GM23248 (cell line): Measurements from ENCODE around the gene CARD18. TPM values are rescaled to one million over a fixed set of nuclear protein-coding genes. Genes with fewer than 3 reads are reported as not detected.

Source experiments
- DNase-seq: peaks from one replicate; pipeline ENCODE4 v3.0.0-alpha.2; 2015
- H2AFZ ChIP-seq: fragments of 200-600 bp; sonication (generic); 2 replicates; pipeline ENCODE4 v1.6.1; 2016; ENCODE audit warnings: antibody characterized with exemption
- H3F3A ChIP-seq: fragments of 200-600 bp; sonication (generic); 2 replicates; pipeline ENCODE4 v1.6.1; 2016; ENCODE audit warnings: mild to moderate bottlenecking, antibody characterized with exemption, mixed run types; ENCODE audit not compliant: insufficient read depth
- H3K27ac ChIP-seq: fragments of 200-600 bp; sonication (generic); 2 replicates; pipeline ENCODE4 v1.5.1; 2016; ENCODE audit warnings: mild to moderate bottlenecking
- H3K27me3 ChIP-seq: fragments of 200-600 bp; sonication (generic); replicated peaks from 2 replicates; pipeline ENCODE4 v1.6.1; 2016; ENCODE audit warnings: mild to moderate bottlenecking; ENCODE audit not compliant: insufficient read depth
- H3K36me3 ChIP-seq: fragments of 200-600 bp; sonication (generic); 2 replicates; pipeline ENCODE4 v1.6.1; 2016; ENCODE audit warnings: low read depth, mild to moderate bottlenecking
- H3K4me1 ChIP-seq: fragments of 200-600 bp; sonication (generic); 2 replicates; pipeline ENCODE4 v1.6.1; 2016; ENCODE audit warnings: mild to moderate bottlenecking; ENCODE audit not compliant: insufficient read depth
- H3K4me2 ChIP-seq: fragments of 200-600 bp; sonication (generic); one replicate; pipeline ENCODE4 v1.6.1; 2016; ENCODE audit warnings: mild to moderate bottlenecking; ENCODE audit not compliant: unreplicated experiment
- H3K4me3 ChIP-seq: fragments of 200-600 bp; sonication (generic); 2 replicates; pipeline ENCODE4 v1.5.1; 2016; ENCODE audit warnings: mild to moderate bottlenecking
- H3K79me2 ChIP-seq: fragments of 200-600 bp; sonication (generic); 2 replicates; pipeline ENCODE4 v1.6.1; 2016; ENCODE audit warnings: mild to moderate bottlenecking; ENCODE audit not compliant: insufficient read depth
- H3K9ac ChIP-seq: fragments of 200-600 bp; sonication (generic); 2 replicates; pipeline ENCODE4 v1.6.1; 2016; ENCODE audit warnings: mild to moderate bottlenecking
- H3K9me2 ChIP-seq: fragments of 200-600 bp; sonication (generic); 2 replicates; pipeline ENCODE4 v1.6.1; 2016; ENCODE audit warnings: mixed run types, mild to moderate bottlenecking, moderate library complexity; ENCODE audit not compliant: insufficient read depth
- H3K9me3 ChIP-seq: fragments of 200-600 bp; sonication (generic); one replicate; pipeline ENCODE4 v1.6.1; 2017; ENCODE audit warnings: low read depth
- H4K20me1 ChIP-seq: fragments of 200-600 bp; sonication (generic); 2 replicates; pipeline ENCODE4 v1.6.0; 2016; ENCODE audit not compliant: insufficient read depth
- EZH2 ChIP-seq: fragments of 200-600 bp; sonication (generic); IDR thresholded peaks from 2 replicates; pipeline ENCODE4 v1.6.1; 2018; ENCODE audit warnings: antibody characterized with exemption, mild to moderate bottlenecking; ENCODE audit not compliant: insufficient read depth, poor library complexity, severe bottlenecking
- EZH2phosphoT487 ChIP-seq: fragments of 200-600 bp; sonication (generic); IDR thresholded peaks from 2 replicates; pipeline ENCODE4 v1.6.1; 2018; ENCODE audit warnings: antibody characterized with exemption, moderate library complexity, mild to moderate bottlenecking, low read depth; ENCODE audit not compliant: insufficient read depth
- WGBS, 2 experiments: methylation state at CpG; one replicate each; pipeline ENCODE4 v1.1.6; 2015 to 2017; ENCODE audit warnings: low lambda C conversion rate in 2 of 2, low coverage in 1 of 2; ENCODE audit errors: missing lambda C conversion rate in 2 of 2; 5-methylcytosine and 5-hydroxymethylcytosine counted together
- in situ Hi-C: fragments of 300-500 bp; cut with MboI; formaldehyde crosslinking; loops from 2 replicates; pipeline ENCODE4 v1.15.0; 2020
- polyA plus RNA-seq: library from polyadenylated mRNA; unstranded; fragments of >200 nt; fragmentation: Nextera tagmentation; extraction: Ambion mirVana; gene quantifications from 2 replicates; pipeline ENCODE4 v1.2.1, GENCODE V29; 2016
- total RNA-seq: library from RNA; depleted of rRNA; stranded (reverse); fragments of >200 nt; shearing (Covaris generic); gene quantifications from 2 replicates; pipeline ENCODE4 v1.2.3, GENCODE V29; 2014

Gene CARD18
- total and polyA plus RNA-seq, 2 experiments from 2014 or later: not detected

- H3K27me3 ChIP-seq: no peaks in the 10 kb centered on the region
- H2AFZ ChIP-seq: no peak overlapping the region
- no peaks in the 10 kb centered on the region for H3K36me3 ChIP-seq
- no peaks in the 10 kb centered on the region for H3K79me2 ChIP-seq
- H3K9me2 ChIP-seq: no peaks in the 10 kb centered on the region
- no peaks in the 10 kb centered on the region for H3K9me3 ChIP-seq
- no peak overlapping the region for H3K9ac ChIP-seq
- DNase-seq: no peak
- no peak overlapping the region for H3K4me2 ChIP-seq
- 79 to 82% methylated on average over 1 of the region's 1 CpG for WGBS, 2 experiments
- H4K20me1 ChIP-seq: no peaks in the 10 kb centered on the region
- TF ChIP-seq EZH2phosphoT487 (no peak), EZH2 (no peak)
- no peaks in the 10 kb centered on the region for H3F3A ChIP-seq
- no peak overlapping the region for H3K4me3 ChIP-seq
- H3K4me1 ChIP-seq: 0 out of 2 replicates have a peak, but pooled peaks cover 4% of the 10 kb centered on the region
- no peak overlapping the region for H3K27ac ChIP-seq
- in situ Hi-C loops: no loop called here
These were observed 2.3 kb downstream of the CARD18 start for GRCh38 chr11:105137286-105137685.

GRCh38 chr11:105135883-105136282 is 3.7 kb downstream of the CARD18 start:
- 0 out of 2 replicates have a peak, but pooled peaks cover 4% of the 10 kb centered on the region for H3K4me1 ChIP-seq
- no peak overlapping the region for H3K9ac ChIP-seq
- no peaks in the 10 kb centered on the region for H3K9me3 ChIP-seq
- no peak overlapping the region for H2AFZ ChIP-seq
- in situ Hi-C loops: no loop called here
- H3K27ac ChIP-seq: no peak overlapping the region
- no peaks in the 10 kb centered on the region for H4K20me1 ChIP-seq
- WGBS, 2 experiments: 79 to 88% methylated on average over 4 of the region's 4 CpGs
- H3K9me2 ChIP-seq: no peaks in the 10 kb centered on the region
- no peaks in the 10 kb centered on the region for H3K27me3 ChIP-seq
- TF ChIP-seq EZH2phosphoT487: no peak
- TF ChIP-seq EZH2: no peak
- DNase-seq: no peak
- H3K36me3 ChIP-seq: no peaks in the 10 kb centered on the region
- no peaks in the 10 kb centered on the region for H3K79me2 ChIP-seq
- no peak overlapping the region for H3K4me3 ChIP-seq
- no peak overlapping the region for H3K4me2 ChIP-seq
- H3F3A ChIP-seq: no peaks in the 10 kb centered on the region

GRCh38 chr11:105132716-105133511 is 6.7 kb downstream of the CARD18 start:
- no peak overlapping the region for H3K27ac ChIP-seq
- no peaks in the 10 kb centered on the region for H3F3A ChIP-seq
- H3K27me3 ChIP-seq: no peaks in the 10 kb centered on the region
- peak; percentile 36 for DNase-seq
- in situ Hi-C loops: no loop called here
- H2AFZ ChIP-seq: no peak overlapping the region
- no peaks in the 10 kb centered on the region for H3K9me3 ChIP-seq
- WGBS, 2 experiments: 76 to 81% methylated on average over 8 of the region's 8 CpGs
- H3K4me2 ChIP-seq: no peak overlapping the region
- H3K36me3 ChIP-seq: no peaks in the 10 kb centered on the region
- H3K4me3 ChIP-seq: no peak overlapping the region
- H3K9ac ChIP-seq: no peak overlapping the region
- 0 out of 2 replicates have a peak, but pooled peaks cover 4% of the 10 kb centered on the region for H3K4me1 ChIP-seq
- no peaks in the 10 kb centered on the region for H3K79me2 ChIP-seq
- TF ChIP-seq EZH2phosphoT487 (no peak), EZH2 (no peak)
- no peaks in the 10 kb centered on the region for H4K20me1 ChIP-seq
- no peaks in the 10 kb centered on the region for H3K9me2 ChIP-seq

GRCh38 chr11:105130189-105130813 is 9.3 kb downstream of the CARD18 start:
- H2AFZ ChIP-seq: no peak overlapping the region
- 48 to 56% methylated on average over 3 of the region's 3 CpGs for WGBS, 2 experiments
- TF ChIP-seq EZH2phosphoT487 (no peak), EZH2 (no peak)
- no peaks in the 10 kb centered on the region for H3K4me1 ChIP-seq
- H3K4me2 ChIP-seq: no peak overlapping the region
- no peaks in the 10 kb centered on the region for H3K36me3 ChIP-seq
- H3K4me3 ChIP-seq: no peak overlapping the region
- DNase-seq: no peak
- no peaks in the 10 kb centered on the region for H3K9me3 ChIP-seq
- H3K79me2 ChIP-seq: no peaks in the 10 kb centered on the region
- H3F3A ChIP-seq: no peaks in the 10 kb centered on the region
- H3K9me2 ChIP-seq: no peaks in the 10 kb centered on the region
- in situ Hi-C loops: no loop called here
- H4K20me1 ChIP-seq: no peaks in the 10 kb centered on the region
- no peak overlapping the region for H3K27ac ChIP-seq
- no peaks in the 10 kb centered on the region for H3K27me3 ChIP-seq
- H3K9ac ChIP-seq: no peak overlapping the region
